Gastroesophageal sphincter (tissue), 3 donors: ENCODE results near the gene IRF2BP2.

Experiments
- EP300 ChIP-seq: sonication (generic); formaldehyde crosslinking; IDR thresholded peaks from one replicate; pipeline ENCODE4 v1.6.1; 2017; ENCODE audit warnings: antibody characterized with exemption, mild to moderate bottlenecking
- POLR2A ChIP-seq, 2 donors: fragments of 450-650 bp; IDR thresholded peaks; one replicate each; pipeline ENCODE4 v1.6.1; 2017; ENCODE audit warnings: antibody characterized with exemption in 2 of 2, mild to moderate bottlenecking in 2 of 2, moderate library complexity in 1 of 2
- POLR2AphosphoS5 ChIP-seq: sonication (generic); formaldehyde crosslinking; IDR thresholded peaks from one replicate; pipeline ENCODE4 v1.6.1; 2017; ENCODE audit warnings: antibody characterized with exemption
- TF ChIP-seq, protein P1 (sequence below), 4 experiments: fragments of 200-600 bp in 2 of 4; fragments of 450-650 bp in 2 of 4; sonication (generic) in 1 of 4; IDR thresholded peaks; one replicate each; pipeline ENCODE4 v1.5.1; 2017 to 2019; ENCODE audit warnings: antibody characterized with exemption in 4 of 4, mild to moderate bottlenecking in 2 of 4, moderate library complexity in 2 of 4

DNA sequence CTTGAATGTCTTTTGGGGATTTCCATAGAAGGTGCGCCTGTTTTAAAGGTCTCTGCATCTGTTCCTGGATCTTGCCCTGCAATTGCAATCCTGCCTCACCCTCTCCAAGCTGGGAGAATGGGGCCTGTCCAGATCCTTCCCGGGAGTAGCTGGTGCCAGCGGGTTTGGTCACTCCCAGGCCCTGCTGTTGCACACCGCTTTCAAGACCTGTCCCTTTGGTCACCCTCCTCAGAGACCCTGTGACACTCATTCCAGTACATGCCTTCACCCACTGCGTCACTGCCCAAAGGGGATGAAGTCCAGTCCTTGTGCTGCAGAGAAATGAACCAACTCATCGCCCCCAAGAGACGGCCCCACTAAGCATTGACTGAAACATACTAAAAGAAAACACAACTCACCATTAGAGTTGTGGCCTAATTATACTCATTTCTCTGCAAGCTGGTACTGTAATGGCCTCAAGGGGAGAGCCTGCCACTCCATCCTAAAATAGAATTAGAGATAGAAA is 1.9 kb upstream of the IRF2BP2 start:
- TF ChIP-seq, protein P1, sequence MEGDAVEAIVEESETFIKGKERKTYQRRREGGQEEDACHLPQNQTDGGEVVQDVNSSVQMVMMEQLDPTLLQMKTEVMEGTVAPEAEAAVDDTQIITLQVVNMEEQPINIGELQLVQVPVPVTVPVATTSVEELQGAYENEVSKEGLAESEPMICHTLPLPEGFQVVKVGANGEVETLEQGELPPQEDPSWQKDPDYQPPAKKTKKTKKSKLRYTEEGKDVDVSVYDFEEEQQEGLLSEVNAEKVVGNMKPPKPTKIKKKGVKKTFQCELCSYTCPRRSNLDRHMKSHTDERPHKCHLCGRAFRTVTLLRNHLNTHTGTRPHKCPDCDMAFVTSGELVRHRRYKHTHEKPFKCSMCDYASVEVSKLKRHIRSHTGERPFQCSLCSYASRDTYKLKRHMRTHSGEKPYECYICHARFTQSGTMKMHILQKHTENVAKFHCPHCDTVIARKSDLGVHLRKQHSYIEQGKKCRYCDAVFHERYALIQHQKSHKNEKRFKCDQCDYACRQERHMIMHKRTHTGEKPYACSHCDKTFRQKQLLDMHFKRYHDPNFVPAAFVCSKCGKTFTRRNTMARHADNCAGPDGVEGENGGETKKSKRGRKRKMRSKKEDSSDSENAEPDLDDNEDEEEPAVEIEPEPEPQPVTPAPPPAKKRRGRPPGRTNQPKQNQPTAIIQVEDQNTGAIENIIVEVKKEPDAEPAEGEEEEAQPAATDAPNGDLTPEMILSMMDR (IDR thresholded peaks at IDR 0.05) = no peak
- TF ChIP-seq EP300 (no peak), POLR2AphosphoS5 (peak; percentile 2), POLR2A (IDR thresholded peaks at IDR 0.05) (no peak)
